K562 (cell line): Measurements from ENCODE around the gene NUFIP1. TPM values are rescaled to one million over a fixed set of nuclear protein-coding genes. Genes with fewer than 3 reads are reported as not detected.

ENCODE experiments used
- ATAC-seq: fragments of 200-7000 bp; cut with Tn5 transposase; 3 replicates; pipeline ENCODE4 v1.9.1; 2020; ENCODE audit warnings: moderate library complexity
- BruUV-seq: library from RNA; stranded (reverse); fragments of 400-500 nt; replicated peaks from 2 replicates; lab custom pipeline; 2021; lab: Mats Ljungman, UMichigan
- CTCF ChIA-PET: fragments of 300-600 bp; formaldehyde crosslinking; extraction: SDS; loops from one replicate; lab custom pipeline; 2021; ENCODE audit warnings: low intra/inter-chr PET ratio; lab: Yijun Ruan, JAX
- POLR2A ChIA-PET: fragments of 300-600, 350-650 bp; sonication (Branson Sonifier 250); formaldehyde crosslinking; extraction: SDS; loops from one replicate; lab custom pipeline; 2021; ENCODE audit warnings: antibody characterized with exemption, inconsistent platforms; lab: Yijun Ruan, JAX
- DNase-seq, 4 experiments: peaks; one replicate each; pipeline versions ENCODE4 v3.0.0 to v3.0.0-alpha.2; 2011 to 2018; ENCODE audit warnings: low spot score in 3 of 4, mixed read lengths in 3 of 4; ENCODE audit errors: extremely low read depth in 1 of 4
- FAIRE-seq: peaks from 2 replicates; lab custom pipeline; 2011; peaks lifted over from hg19 to GRCh38; lab: Jason Lieb, UNC
- H2AFZ ChIP-seq: 2 replicates; pipeline ENCODE4 v1.6.0; 2011; ENCODE audit warnings: low read depth, low read length, control low read depth, inconsistent platforms
- H3K27ac ChIP-seq: fragments of 200-600 bp; 3 replicates; pipeline ENCODE4 v1.8.0; 2011; ENCODE audit warnings: low read depth, mild to moderate bottlenecking, control low read depth, inconsistent platforms, low read length, moderate library complexity, mixed read lengths; ENCODE audit errors: extremely low read depth
- H3K27me3 ChIP-seq, 2 experiments: fragments of 300-600 bp in 1 of 2; 2 replicates in 1 of 2; 3 replicates in 1 of 2; pipeline versions ENCODE4 v1.6.0 to v1.8.0; 2011; ENCODE audit warnings: inconsistent platforms in 2 of 2, low read length in 2 of 2, mild to moderate bottlenecking in 1 of 2, mixed read lengths in 1 of 2, moderate library complexity in 1 of 2; ENCODE audit not compliant: control insufficient read depth in 2 of 2, insufficient read depth in 2 of 2
- H3K36me3 ChIP-seq: fragments of 300-600 bp; 3 replicates; pipeline ENCODE4 v1.8.0; 2011; ENCODE audit warnings: mild to moderate bottlenecking, low read length, inconsistent platforms; ENCODE audit not compliant: control insufficient read depth, insufficient read depth
- H3K4me1 ChIP-seq, 2 experiments: fragments of 200-600 bp in 1 of 2; replicated peaks in 1 of 2; 2 replicates in 1 of 2; 3 replicates in 1 of 2; pipeline versions ENCODE4 v1.5.1 to v1.8.0; 2011; ENCODE audit warnings: inconsistent platforms in 2 of 2, low read length in 2 of 2, mild to moderate bottlenecking in 1 of 2, mixed read lengths in 1 of 2, moderate library complexity in 1 of 2; ENCODE audit not compliant: control insufficient read depth in 2 of 2, insufficient read depth in 2 of 2
- H3K4me2 ChIP-seq: 2 replicates; pipeline ENCODE4 v1.6.1; 2011; ENCODE audit warnings: low read length, control low read depth, inconsistent platforms, mixed read lengths; ENCODE audit not compliant: insufficient read depth
- H3K4me3 ChIP-seq: fragments of 200-600 bp; sonication (generic), shearing (Covaris generic); 2 replicates; pipeline ENCODE4 v1.5.1; 2016; ENCODE audit warnings: control low read depth, inconsistent platforms
- H3K79me2 ChIP-seq: fragments of 200-600 bp; 3 replicates; pipeline ENCODE4 v1.8.0; 2011; ENCODE audit warnings: low read length, inconsistent platforms; ENCODE audit not compliant: control insufficient read depth, insufficient read depth
- H3K9ac ChIP-seq, 2 experiments: 2 replicates each; pipeline versions ENCODE4 v1.6.0 to v1.6.1; 2011; ENCODE audit warnings: low read depth in 2 of 2, low read length in 2 of 2, control low read depth in 1 of 2, inconsistent platforms in 1 of 2, mild to moderate bottlenecking in 1 of 2, mixed read lengths in 1 of 2; ENCODE audit not compliant: insufficient read depth in 1 of 2
- H3K9me1 ChIP-seq: one replicate; pipeline ENCODE4 v1.6.0; 2011; ENCODE audit warnings: inconsistent platforms, mild to moderate bottlenecking, low read length, moderate library complexity; ENCODE audit not compliant: control insufficient read depth, insufficient read depth
- H3K9me3 ChIP-seq: replicated peaks from 2 replicates; pipeline ENCODE4 v1.5.1; 2011; ENCODE audit warnings: low read depth, low read length, inconsistent platforms; ENCODE audit not compliant: control insufficient read depth, insufficient read depth
- H4K20me1 ChIP-seq: replicated peaks from 2 replicates; pipeline ENCODE4 v1.6.1; 2011; ENCODE audit warnings: low read length, inconsistent platforms, mixed read lengths; ENCODE audit not compliant: control insufficient read depth, insufficient read depth
- CAMTA2 ChIP-seq: fragments of 250-450 bp; sonication (Bioruptor Pico); conservative IDR thresholded peaks from 2 replicates; pipeline ENCODE4 v1.5.1; 2022
- ETV5 ChIP-seq: sonication (generic); formaldehyde crosslinking; IDR thresholded peaks from 2 replicates; pipeline ENCODE4 v1.4.0; 2020; ENCODE audit warnings: low read depth, mild to moderate bottlenecking, missing genetic modification reagents
- GATAD2A ChIP-seq: fragments of 450-650 bp; IDR thresholded peaks from 2 replicates; pipeline ENCODE4 v1.6.1; 2017
- KLF1 ChIP-seq: fragments of 450-650 bp; IDR thresholded peaks from 2 replicates; pipeline ENCODE4 v1.6.1; 2016; ENCODE audit warnings: missing genetic modification characterization, missing compliant biosample characterization
- MCM2 ChIP-seq: fragments of 450-650 bp; IDR thresholded peaks from 2 replicates; pipeline ENCODE4 v1.6.1; 2017; ENCODE audit warnings: low read depth, mild to moderate bottlenecking
- MXI1 ChIP-seq: IDR thresholded peaks from 2 replicates; pipeline ENCODE4 v1.6.1; 2011; ENCODE audit warnings: low read depth, mild to moderate bottlenecking, improper control_type of control experiment, low read length
- NEUROD1 ChIP-seq: fragments of 150-350 bp; IDR thresholded peaks from 2 replicates; pipeline ENCODE4 v1.6.1; 2014; ENCODE audit warnings: borderline replicate concordance, low read length, low read depth; ENCODE audit not compliant: partially characterized antibody
- NR4A1 ChIP-seq, 2 experiments: fragments of 250-450 bp in 1 of 2; fragments of 450-650 bp in 1 of 2; sonication (Bioruptor Pico) in 1 of 2; IDR thresholded peaks; 2 replicates each; pipeline versions ENCODE4 v1.4.0 to v1.6.1; 2016 to 2020; ENCODE audit warnings: mild to moderate bottlenecking in 2 of 2, missing compliant biosample characterization in 1 of 2, missing genetic modification characterization in 1 of 2, moderate library complexity in 1 of 2
- SMAD1 ChIP-seq: fragments of 150-350 bp; IDR thresholded peaks from 2 replicates; pipeline ENCODE4 v1.6.1; 2014; ENCODE audit warnings: low read length, low read depth; ENCODE audit not compliant: partially characterized antibody
- WHSC1 ChIP-seq: IDR thresholded peaks from one replicate; pipeline ENCODE4 v1.6.1; 2012; ENCODE audit warnings: low read length, control low read depth, inconsistent platforms
- ZKSCAN1 ChIP-seq: fragments of 150-350 bp; IDR thresholded peaks from 2 replicates; pipeline ENCODE4 v1.6.1; 2016; ENCODE audit warnings: low read depth, low read length
- ZKSCAN3 ChIP-seq: fragments of 250-450 bp; sonication (Bioruptor Pico); IDR thresholded peaks from 2 replicates; pipeline ENCODE4 v1.4.0; 2020
- ZNF316 ChIP-seq: fragments of 450-650 bp; IDR thresholded peaks from 2 replicates; pipeline ENCODE4 v1.6.1; 2016
- ZNF644 ChIP-seq: fragments of 200-800 bp; sonication (Bioruptor generic); IDR thresholded peaks from 2 replicates; pipeline ENCODE4 v1.6.1; 2016; ENCODE audit warnings: low read depth, missing genetic modification characterization, missing compliant biosample characterization
- ZNF75A ChIP-seq: fragments of 450-650 bp; formaldehyde crosslinking; IDR thresholded peaks from 2 replicates; pipeline ENCODE4 v1.4.0; 2020; ENCODE audit warnings: mild to moderate bottlenecking
- WGBS: fragments of 100-300 bp; shearing (Covaris generic); methylation state at CpG from one replicate; pipeline ENCODE4 v1.1.6; 2016; ENCODE audit warnings: low coverage, mixed read lengths; ENCODE audit not compliant: insufficient coverage; ENCODE audit errors: missing lambda C conversion rate; 5-methylcytosine and 5-hydroxymethylcytosine counted together
- in situ Hi-C: fragments of 300-500 bp; cut with MboI; formaldehyde crosslinking; loops from 4 replicates; pipeline ENCODE4 v1.15.0; 2018; ENCODE audit warnings: inconsistent platforms, mixed read lengths
- intact Hi-C: fragments of 100-400 bp; cut with micrococcal nuclease; formaldehyde crosslinking; loops from 2 replicates; pipeline ENCODE4 v1.14.2; 2022
- polyA plus RNA-seq, 8 experiments: library from polyadenylated mRNA; depleted of rRNA in 4 of 8; stranded (reverse) in 5 of 8; unstranded in 3 of 8; fragments of >200 nt; fragmentation: Nextera tagmentation in 2 of 8; fragmentation: Illumina TruSeq in 1 of 8; extraction: Ambion mirVana in 2 of 8; extraction: Trizol in 1 of 8; gene quantifications; 2 replicates each; pipeline versions ENCODE4 v1.2.1 to v1.2.3, GENCODE V29; 2011 to 2014; ENCODE audit warnings: inconsistent platforms in 1 of 8, missing spikeins in 1 of 8
- total RNA-seq, 7 experiments: library from RNA; depleted of rRNA in 6 of 7; stranded (reverse); fragments of >200 nt in 6 of 7; fragmentation: Illumina TruSeq in 2 of 7; extraction: Trizol in 2 of 7; gene quantifications; 2 replicates each; pipeline versions ENCODE4 v1.2.1 to v1.2.3, GENCODE V29; 2011 to 2021; ENCODE audit warnings: low replicate concordance in 1 of 7
- TF ChIP-seq, protein P1 (sequence below): fragments of 450-650 bp; formaldehyde crosslinking; IDR thresholded peaks from 2 replicates; pipeline ENCODE4 v1.4.0; 2022; ENCODE audit warnings: mild to moderate bottlenecking, moderate library complexity
- TF ChIP-seq, protein P2 (sequence below): fragments of 250-450 bp; sonication (Bioruptor Pico); IDR thresholded peaks from 2 replicates; pipeline ENCODE4 v1.4.0; 2020; ENCODE audit warnings: borderline replicate concordance
- TF ChIP-seq, protein P3 (sequence below): sonication (generic); formaldehyde crosslinking; IDR thresholded peaks from 2 replicates; pipeline ENCODE4 v1.5.0; 2020; ENCODE audit warnings: missing genetic modification reagents
- TF ChIP-seq, protein P4 (sequence below): sonication (generic); formaldehyde crosslinking; IDR thresholded peaks from 2 replicates; pipeline ENCODE4 v1.8.0; 2022; ENCODE audit warnings: mild to moderate bottlenecking, missing genetic modification reagents

The NUFIP1 gene
- total and polyA plus RNA-seq, 9 of the 15 experiments (the other 6 are each of a cell fraction or from before 2014, with no cell fraction given), result 2.6 to 9.7 (median 4.1) TPM

DNA sequence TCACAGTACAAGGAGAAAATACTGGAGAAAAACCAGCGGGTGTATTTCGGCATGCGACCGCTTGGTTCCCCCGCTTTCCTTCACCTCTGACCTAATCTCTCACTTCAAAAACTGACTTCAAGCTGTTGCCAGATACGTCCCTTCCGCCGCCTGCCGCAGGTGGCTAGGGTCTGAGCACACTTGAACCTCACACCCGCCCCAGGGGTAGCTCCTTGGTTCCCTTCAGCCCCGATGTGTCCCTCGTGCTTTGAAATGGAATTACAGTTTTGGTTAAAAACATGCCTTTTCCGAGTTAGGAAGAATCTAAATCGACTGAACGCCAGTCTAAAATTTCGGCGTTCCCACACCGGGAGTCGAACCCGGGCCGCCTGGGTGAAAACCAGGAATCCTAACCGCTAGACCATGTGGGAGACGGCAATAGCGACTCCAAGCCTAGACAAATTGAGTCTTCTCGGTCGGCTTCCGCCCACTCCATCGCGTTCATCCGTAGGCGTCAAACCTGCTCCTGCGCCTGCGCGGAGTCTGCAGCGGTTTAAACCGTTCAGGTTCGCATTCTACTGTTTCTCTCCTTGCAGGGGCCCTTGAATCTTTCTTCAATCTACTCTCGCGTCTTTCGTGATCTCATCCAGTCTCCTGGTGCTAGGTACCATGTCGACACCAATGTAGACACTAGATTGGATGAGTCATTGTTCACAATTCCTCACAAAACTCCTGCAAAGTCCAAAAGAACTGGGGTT is 71.5 kb downstream of the NUFIP1 start:
- DNase-seq (peak; percentile 79 to 94 (median 80)), FAIRE-seq (peak; percentile 94), ATAC-seq (peak; percentile 93)
- ChIA-PET CTCF (no interaction called here), POLR2A (interaction anchor here (0.7 to 1.2 kb wide), 3 partner anchors 9 to 23 kb away, joined by 3 read pairs; no protein-coding TSS in a partner anchor)
- H3K9me3 ChIP-seq, result no peaks in the 10 kb centered on the region; the same call in 1 of the 2 replicates
- peak overlapping the region; percentile 82 to 86 for H3K9ac ChIP-seq
- H3K4me1 ChIP-seq, result peaks cover 0 to 5% of the 10 kb centered on the region in 2 experiments; a peak in 4 of 5 replicates
- no peaks in the 10 kb centered on the region; a peak in 2 of 5 replicates for H3K27me3 ChIP-seq
- in situ Hi-C loops (no loop called here), intact Hi-C loops (no loop called here)
- peak overlapping the region; percentile 100 for H2AFZ ChIP-seq
- peak overlapping the region; percentile 96 for H3K27ac ChIP-seq
- no peaks in the 10 kb centered on the region; the same call in 1 of the 2 replicates for H4K20me1 ChIP-seq
- BruUV-seq, result TSS peak; percentile 100
- peak overlapping the region; percentile 93 for H3K4me2 ChIP-seq
- peak overlapping the region; percentile 65 for H3K4me3 ChIP-seq
- H3K9me1 ChIP-seq, result no peaks in the 10 kb centered on the region
- H3K36me3 ChIP-seq, result no peaks in the 10 kb centered on the region
- WGBS, result under 1% methylated on average over 37 of the region's 41 CpGs
- H3K79me2 ChIP-seq, result no peaks in the 10 kb centered on the region
- TF ChIP-seq ZKSCAN1 (peak; percentile 57; the same call in 1 of the 2 replicates), ZNF644 (tag) (no peak), CAMTA2 (no peak), SMAD1 (no peak), WHSC1 (no peak), KLF1 (tag) (no peak), ZNF75A (CRISPR knock-in tag) (no peak), NR4A1 (CRISPR knock-in tag; IDR thresholded peaks at IDR 0.05) (no peak), NR4A1 (tag; IDR thresholded peaks at IDR 0.05) (no peak), ETV5 (CRISPR knock-in tag) (0 out of 2 replicates have a peak, but pooled peaks have one; percentile 39), MCM2 (no peak), ZKSCAN3 (CRISPR knock-in tag) (no peak), NEUROD1 (peak; percentile 12), ZNF316 (no peak), GATAD2A (no peak), MXI1 (peak; percentile 65)
- TF ChIP-seq, protein P1, sequence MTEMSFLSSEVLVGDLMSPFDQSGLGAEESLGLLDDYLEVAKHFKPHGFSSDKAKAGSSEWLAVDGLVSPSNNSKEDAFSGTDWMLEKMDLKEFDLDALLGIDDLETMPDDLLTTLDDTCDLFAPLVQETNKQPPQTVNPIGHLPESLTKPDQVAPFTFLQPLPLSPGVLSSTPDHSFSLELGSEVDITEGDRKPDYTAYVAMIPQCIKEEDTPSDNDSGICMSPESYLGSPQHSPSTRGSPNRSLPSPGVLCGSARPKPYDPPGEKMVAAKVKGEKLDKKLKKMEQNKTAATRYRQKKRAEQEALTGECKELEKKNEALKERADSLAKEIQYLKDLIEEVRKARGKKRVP (CRISPR knock-in tag), result no peak
- TF ChIP-seq, protein P2, sequence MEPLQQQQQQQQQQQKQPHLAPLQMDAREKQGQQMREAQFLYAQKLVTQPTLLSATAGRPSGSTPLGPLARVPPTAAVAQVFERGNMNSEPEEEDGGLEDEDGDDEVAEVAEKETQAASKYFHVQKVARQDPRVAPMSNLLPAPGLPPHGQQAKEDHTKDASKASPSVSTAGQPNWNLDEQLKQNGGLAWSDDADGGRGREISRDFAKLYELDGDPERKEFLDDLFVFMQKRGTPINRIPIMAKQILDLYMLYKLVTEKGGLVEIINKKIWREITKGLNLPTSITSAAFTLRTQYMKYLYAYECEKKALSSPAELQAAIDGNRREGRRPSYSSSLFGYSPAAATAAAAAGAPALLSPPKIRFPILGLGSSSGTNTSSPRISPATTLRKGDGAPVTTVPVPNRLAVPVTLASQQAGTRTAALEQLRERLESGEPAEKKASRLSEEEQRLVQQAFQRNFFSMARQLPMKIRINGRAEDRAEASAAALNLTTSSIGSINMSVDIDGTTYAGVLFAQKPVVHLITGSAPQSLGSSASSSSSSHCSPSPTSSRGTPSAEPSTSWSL (CRISPR knock-in tag), result no peak
- TF ChIP-seq, protein P3, sequence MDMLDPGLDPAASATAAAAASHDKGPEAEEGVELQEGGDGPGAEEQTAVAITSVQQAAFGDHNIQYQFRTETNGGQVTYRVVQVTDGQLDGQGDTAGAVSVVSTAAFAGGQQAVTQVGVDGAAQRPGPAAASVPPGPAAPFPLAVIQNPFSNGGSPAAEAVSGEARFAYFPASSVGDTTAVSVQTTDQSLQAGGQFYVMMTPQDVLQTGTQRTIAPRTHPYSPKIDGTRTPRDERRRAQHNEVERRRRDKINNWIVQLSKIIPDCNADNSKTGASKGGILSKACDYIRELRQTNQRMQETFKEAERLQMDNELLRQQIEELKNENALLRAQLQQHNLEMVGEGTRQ, result no peak
- TF ChIP-seq, protein P4, sequence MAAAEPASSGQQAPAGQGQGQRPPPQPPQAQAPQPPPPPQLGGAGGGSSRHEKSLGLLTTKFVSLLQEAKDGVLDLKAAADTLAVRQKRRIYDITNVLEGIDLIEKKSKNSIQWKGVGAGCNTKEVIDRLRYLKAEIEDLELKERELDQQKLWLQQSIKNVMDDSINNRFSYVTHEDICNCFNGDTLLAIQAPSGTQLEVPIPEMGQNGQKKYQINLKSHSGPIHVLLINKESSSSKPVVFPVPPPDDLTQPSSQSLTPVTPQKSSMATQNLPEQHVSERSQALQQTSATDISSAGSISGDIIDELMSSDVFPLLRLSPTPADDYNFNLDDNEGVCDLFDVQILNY, result no peak
